NCI-H748 treated with DMSO at 0.1 percent for 48 hours (cell line): ENCODE measurements around the gene PTER.

Experiments
- DNase-seq: peaks from one replicate; lab custom pipeline; 2025; lab: John Stamatoyannopoulos, UW

Gene PTER

GRCh38 chr10:16544099-16544498, 107.3 kb downstream of the PTER start:
- no peak for DNase-seq

- no peak for DNase-seq
Observed at GRCh38 chr10:16544591-16544990, 107.8 kb downstream of the PTER start.

- DNase-seq = peak; percentile 31
Observed at GRCh38 chr10:16545116-16545736, 108.4 kb downstream of the PTER start.

- DNase-seq = no peak
Observed at GRCh38 chr10:16547973-16548372, 111.2 kb downstream of the PTER start.

- DNase-seq = no peak
Observed at GRCh38 chr10:16559236-16559773, 122.5 kb downstream of the PTER start.

- DNase-seq = no peak
Observed at GRCh38 chr10:16562891-16563290, 126.1 kb downstream of the PTER start.
